Heart right ventricle (tissue), 16 donors: Measurements from ENCODE around the gene KLK8. TPM values are rescaled to one million over a fixed set of nuclear protein-coding genes. Genes with fewer than 3 reads are reported as not detected.

Source experiments
- ATAC-seq, 8 donors: fragments of 200-7000 bp; cut with Tn5 transposase; one replicate each; pipeline ENCODE4 v1.9.1; 2020; ENCODE audit warnings: mild to moderate bottlenecking in 8 of 8, moderate library complexity in 8 of 8, moderate number of reproducible peaks in 1 of 8
- DNase-seq, 2 donors: peaks; one replicate each; pipeline ENCODE4 v3.0.0-alpha.2; 2020
- H3K27ac ChIP-seq, 10 donors: fragments of 200-600 bp; sonication (generic) in 2 of 10; one replicate each; pipeline versions ENCODE4 v1.5.0 to v1.8.0; 2020 to 2022; ENCODE audit warnings: mild to moderate bottlenecking in 3 of 10
- H3K27me3 ChIP-seq, 7 donors: fragments of 200-600 bp; one replicate each; pipeline ENCODE4 v1.8.0; 2021 to 2022; ENCODE audit warnings: mild to moderate bottlenecking in 2 of 7
- H3K36me3 ChIP-seq, 9 donors: fragments of 200-600 bp; sonication (generic) in 1 of 9; one replicate each; pipeline versions ENCODE4 v1.5.0 to v1.8.0; 2020 to 2022; ENCODE audit warnings: mild to moderate bottlenecking in 2 of 9
- H3K4me1 ChIP-seq, 9 donors: fragments of 200-600 bp; sonication (generic) in 1 of 9; one replicate each; pipeline versions ENCODE4 v1.5.0 to v1.8.0; 2020 to 2022; ENCODE audit warnings: mild to moderate bottlenecking in 4 of 9
- H3K4me3 ChIP-seq, 10 donors: fragments of 200-600 bp; sonication (generic) in 2 of 10; one replicate each; pipeline versions ENCODE4 v1.5.0 to v1.8.0; 2020 to 2022; ENCODE audit warnings: mild to moderate bottlenecking in 7 of 10, moderate library complexity in 2 of 10
- H3K9me3 ChIP-seq, 11 donors: fragments of 200-600 bp in 10 of 11; sonication (generic) in 2 of 11; one replicate each; pipeline versions ENCODE4 v1.5.0 to v1.8.0; 2013 to 2022; ENCODE audit warnings: mild to moderate bottlenecking in 2 of 11, control low read depth in 1 of 11, moderate library complexity in 1 of 11
- CTCF ChIP-seq, 9 donors: fragments of 200-600 bp; sonication (generic) in 2 of 9; IDR thresholded peaks; one replicate each; pipeline versions ENCODE4 v1.5.0 to v1.8.0; 2021 to 2022; ENCODE audit warnings: antibody characterized with exemption in 9 of 9, mild to moderate bottlenecking in 5 of 9, moderate library complexity in 1 of 9
- WGBS, 2 donors: extraction: QIAGEN DNeasy Blood & Tissue Kit; methylation state at CpG; one replicate each; pipeline ENCODE4 v1.1.7; 2013; ENCODE audit warnings: inconsistent platforms in 1 of 2; 5-methylcytosine and 5-hydroxymethylcytosine counted together
- intact Hi-C, 10 donors: fragments of 100-400 bp; cut with DNase I; formaldehyde crosslinking; loops; one replicate each; pipeline versions ENCODE4 v1.11.1 to v1.14.2; 2022
- polyA plus RNA-seq, 2 donors: library from polyadenylated mRNA; stranded (reverse); fragments of 200-250 nt; gene quantifications; one replicate each; pipeline ENCODE4 v1.2.3, GENCODE V29; 2013
- total RNA-seq, 10 donors: library from RNA; stranded (reverse); fragmentation: NEBNext Ultra II Directional in 3 of 10; extraction: Animal tissue kit (Norgen Biotek cat#: 25700) in 3 of 10; gene quantifications; one replicate each; pipeline versions ENCODE4 v1.2.1 to v1.2.4, GENCODE V29; 2021 to 2023
- donor health status: Arrhythmogenic right ventricular cardiomyopathy.
- donor health status: ischemic (EF 13 %, LVEDD 7.1; RV severe dilation, severe dysfunction).
- donor health status: healthy with polysubstance abuse.
- donor health status: DM: no; HTN: yes; CAD: no.
- donor health status: DM: no; HTN: no; CAD: no.
- donor health status: ischemic (EF 25% LVEDD 6.9; RV normal size, moderate dysfunction).
- donor health status: ischemic (EF 25% LVEDD 5.7; RV mildly dilated, moderate dysfunction).
- donor health status: healthy.
- donor health status: DM: yes; HTN: yes; CAD: no.
- donor health status: Ischemic cardiomyopathy.
- donor health status: ischemic (EF 35%, LVEDD 5.7; RV mildly dilated, moderate dysfunction).
- donor health status: nonischemic (EF 11% LVEDD 7.7; RV severe dilation, severe dysfunction).
- donor health status: DM: yes; HTN: yes; CAD: no.
- donor health status: PGD.
- donor health status: ischemic (EF 29% LVEDD 5.4; RV normal size, mild dysfunction).
- donor health status: nonischemic (EF 23%, LVEDD 6.1; RV moderate dilation, normal function).

The KLK8 gene
- total and polyA plus RNA-seq, 12 donors: not detected

GRCh38 chr19:51019544-51019925 lies 18.1 kb upstream of the KLK8 start, which contains the start of gene KLK10:
Gene KLK10, minus strand, starts transcription at chr19:51019709. Its CDS starts 579 bp downstream, at chr19:51019130.
- TF ChIP-seq CTCF (IDR thresholded peaks at IDR 0.05): no peak
- peak in 1 of 8 donors; percentile 9 for ATAC-seq
- 2 to 5% methylated on average over 13 to 14 of the region's 14 CpGs for WGBS, 2 donors
- H3K4me1 ChIP-seq: peaks cover 0 to 37% (median 28%) of the 10 kb centered on the region in 9 donors
- H3K36me3 ChIP-seq: no peaks in the 10 kb centered on the region
- peaks cover 23 to 80% (median 68%) of the 10 kb centered on the region in 7 donors for H3K27me3 ChIP-seq
- H3K4me3 ChIP-seq: peak within 1 kb of the TSS; percentile 8 to 60 (median 41)
- H3K27ac ChIP-seq: no peak within 1 kb of the TSS
- no peak for DNase-seq
- no peaks in the 10 kb centered on the region for H3K9me3 ChIP-seq
- intact Hi-C loops: loop anchor here in 3 of 10 donors (5.0 to 10.0 kb wide), 2 partner anchors 85 to 153 kb away; no protein-coding TSS in a partner anchor

- intact Hi-C loops: loop anchor here in 3 of 10 donors (5.0 to 10.0 kb wide), 2 partner anchors 84 to 153 kb away; no protein-coding TSS in a partner anchor
- ATAC-seq: peak in 4 of 8 donors; percentile 20 to 54 (median 32)
- WGBS, 2 donors: 1 to 2% methylated on average over 54 to 68 of the region's 68 CpGs
Measured at GRCh38 chr19:51018745-51019543, 17.5 kb upstream of the KLK8 start.

DNA sequence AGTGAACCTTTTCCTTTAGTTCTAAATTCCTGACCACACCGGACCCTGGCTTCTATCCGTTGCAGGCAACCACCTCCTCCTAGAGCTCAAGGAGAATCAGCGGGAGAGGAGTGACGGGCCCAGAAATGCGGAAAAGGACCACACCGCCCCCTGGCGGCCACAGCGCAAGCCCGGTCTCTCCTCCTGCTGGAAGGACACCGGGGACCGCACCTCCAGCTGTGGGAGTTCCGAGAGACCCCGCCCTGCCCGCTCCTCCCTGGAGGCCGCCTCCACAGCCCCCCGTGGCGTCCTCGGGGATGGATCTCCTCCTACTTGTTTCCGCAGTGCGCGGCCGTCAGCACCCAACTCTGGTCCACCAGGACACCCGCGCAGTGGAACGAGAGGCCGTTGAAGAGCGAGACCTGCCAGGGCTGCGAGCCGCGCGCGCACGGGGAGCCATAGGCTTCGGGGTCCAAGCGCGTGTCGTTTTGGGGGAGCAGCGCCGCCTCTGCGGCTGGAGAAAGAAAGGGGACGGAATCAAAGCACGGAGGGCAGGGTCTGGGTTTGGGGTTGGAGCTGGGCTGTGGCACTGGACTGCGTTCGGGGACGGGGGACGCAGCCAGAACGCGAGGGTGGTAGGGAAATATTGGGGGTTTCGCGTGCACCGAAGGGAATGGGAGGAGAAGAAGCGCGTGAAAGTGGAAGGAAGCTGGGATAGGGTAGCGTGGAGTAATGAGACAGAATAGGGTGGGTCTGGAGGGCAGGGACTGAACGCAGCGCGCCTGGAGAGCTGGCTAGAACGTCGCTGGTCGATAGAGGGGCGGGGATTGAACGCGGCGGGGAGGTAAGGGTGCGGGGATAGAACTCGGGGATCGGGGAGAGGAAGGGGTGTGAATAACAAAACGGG lies 15.6 kb upstream of the KLK8 start:
- H3K36me3 ChIP-seq: no peaks in the 10 kb centered on the region
- H3K9me3 ChIP-seq: no peaks in the 10 kb centered on the region
- peaks cover 23 to 83% (median 76%) of the 10 kb centered on the region in 7 donors for H3K27me3 ChIP-seq
- DNase-seq (peak; percentile 23 to 68), ATAC-seq (peak in 7 of 8 donors; percentile 20 to 73 (median 51))
- 2% methylated on average over 68 of the region's 68 CpGs for WGBS, 2 donors
- intact Hi-C loops: loop anchor here in 3 of 10 donors (5.0 to 10.0 kb wide), 2 partner anchors 82 to 155 kb away; no protein-coding TSS in a partner anchor
- H3K27ac ChIP-seq: no peak overlapping the region
- H3K4me1 ChIP-seq: peaks cover 0 to 37% (median 28%) of the 10 kb centered on the region in 9 donors
- peak in 8 of 9 donors; percentile 51 to 84 (median 70) for TF ChIP-seq CTCF (IDR thresholded peaks at IDR 0.05)
- H3K4me3 ChIP-seq: peak overlapping the region in 9 of 10 donors; percentile 10 to 51 (median 29)

More at GRCh38 chr19:51018745-51019543, 17.5 kb upstream of the KLK8 start:
- no peaks in the 10 kb centered on the region for H3K36me3 ChIP-seq
- no peak overlapping the region for H3K27ac ChIP-seq
- DNase-seq: peak in 1 of 2 donors; percentile 39
- no peak for TF ChIP-seq CTCF (IDR thresholded peaks at IDR 0.05)
- H3K9me3 ChIP-seq: no peaks in the 10 kb centered on the region
- peaks cover 23 to 80% (median 68%) of the 10 kb centered on the region in 7 donors for H3K27me3 ChIP-seq
- H3K4me1 ChIP-seq: peaks cover 0 to 37% (median 28%) of the 10 kb centered on the region in 9 donors
- H3K4me3 ChIP-seq: peak overlapping the region; percentile 8 to 60 (median 41)
